Fibroblast of lung (primary cell): ENCODE data around the gene CXCL12.

Source experiments
- EZH2 ChIP-seq: IDR thresholded peaks from 2 replicates; pipeline ENCODE4 v1.5.1; 2012; ENCODE audit warnings: low read length, control low read depth, mild to moderate bottlenecking; ENCODE audit errors: missing control alignments
- TF ChIP-seq, protein P1 (sequence below), 2 donors: IDR thresholded peaks in 1 of 2; conservative IDR thresholded peaks in 1 of 2; 1 replicate in 1 of 2; 2 replicates in 1 of 2; pipeline ENCODE4 v1.5.1; 2011 to 2012; ENCODE audit warnings: low read length in 2 of 2, control low read depth in 1 of 2, inconsistent platforms in 1 of 2, low read depth in 1 of 2, mild to moderate bottlenecking in 1 of 2

DNA sequence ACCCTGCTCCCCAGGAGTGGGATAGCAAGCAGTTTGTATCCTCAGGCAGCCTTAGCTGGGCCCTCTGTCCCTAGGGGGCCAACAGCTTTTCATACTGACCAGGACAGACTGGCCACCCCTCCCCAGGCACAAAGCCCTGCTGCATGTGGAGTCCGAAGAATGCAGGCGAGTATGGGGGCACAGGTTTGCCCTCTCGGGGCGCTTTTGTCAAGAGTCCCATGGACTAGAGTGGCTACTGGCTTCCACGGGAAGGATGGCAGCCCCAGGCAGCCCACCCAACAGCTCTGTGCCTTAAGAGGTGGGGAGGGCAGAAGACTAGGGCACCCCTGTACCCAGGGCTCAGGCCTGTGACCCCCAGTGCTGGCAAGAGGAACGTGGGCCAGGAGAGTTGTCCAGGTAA, 10.7 kb downstream of the CXCL12 start:
- TF ChIP-seq, protein P1, sequence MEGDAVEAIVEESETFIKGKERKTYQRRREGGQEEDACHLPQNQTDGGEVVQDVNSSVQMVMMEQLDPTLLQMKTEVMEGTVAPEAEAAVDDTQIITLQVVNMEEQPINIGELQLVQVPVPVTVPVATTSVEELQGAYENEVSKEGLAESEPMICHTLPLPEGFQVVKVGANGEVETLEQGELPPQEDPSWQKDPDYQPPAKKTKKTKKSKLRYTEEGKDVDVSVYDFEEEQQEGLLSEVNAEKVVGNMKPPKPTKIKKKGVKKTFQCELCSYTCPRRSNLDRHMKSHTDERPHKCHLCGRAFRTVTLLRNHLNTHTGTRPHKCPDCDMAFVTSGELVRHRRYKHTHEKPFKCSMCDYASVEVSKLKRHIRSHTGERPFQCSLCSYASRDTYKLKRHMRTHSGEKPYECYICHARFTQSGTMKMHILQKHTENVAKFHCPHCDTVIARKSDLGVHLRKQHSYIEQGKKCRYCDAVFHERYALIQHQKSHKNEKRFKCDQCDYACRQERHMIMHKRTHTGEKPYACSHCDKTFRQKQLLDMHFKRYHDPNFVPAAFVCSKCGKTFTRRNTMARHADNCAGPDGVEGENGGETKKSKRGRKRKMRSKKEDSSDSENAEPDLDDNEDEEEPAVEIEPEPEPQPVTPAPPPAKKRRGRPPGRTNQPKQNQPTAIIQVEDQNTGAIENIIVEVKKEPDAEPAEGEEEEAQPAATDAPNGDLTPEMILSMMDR (conservative IDR thresholded peaks at IDR 0.05 in 1 of 2, IDR thresholded peaks at IDR 0.05 in 1 of 2; ENCODE audit: low read depth in 1 of 2, low read length in 2 of 2): no peak
- no peak for TF ChIP-seq EZH2
